Measurements from ENCODE around the gene SPRN.

GRCh38 chr10:133473270-133473669 is 48.8 kb upstream of the SPRN start:
- TF ChIP-seq CTCF (conservative IDR thresholded peaks at IDR 0.05; ENCODE audit: low read depth, low read length), result no peak
- no peak for TF ChIP-seq EZH2 (IDR thresholded peaks at IDR 0.05; ENCODE audit: borderline replicate concordance, low read depth, low read length, poor library complexity, severe bottlenecking)

Data from A673 (cell line).